B cell (primary cell): Measurements from ENCODE around the gene DENND6A.

Experiments used
- EZH2 ChIP-seq: IDR thresholded peaks from 2 replicates; pipeline ENCODE4 v1.6.1; 2012; ENCODE audit warnings: borderline replicate concordance, low read depth, mild to moderate bottlenecking, moderate library complexity, low read length; ENCODE audit not compliant: insufficient read depth, poor library complexity, severe bottlenecking
- TF ChIP-seq, protein P1 (sequence below): fragments of 200-600 bp; IDR thresholded peaks from one replicate; pipeline ENCODE4 v1.8.0; 2022; ENCODE audit warnings: antibody characterized with exemption, mild to moderate bottlenecking

DNA sequence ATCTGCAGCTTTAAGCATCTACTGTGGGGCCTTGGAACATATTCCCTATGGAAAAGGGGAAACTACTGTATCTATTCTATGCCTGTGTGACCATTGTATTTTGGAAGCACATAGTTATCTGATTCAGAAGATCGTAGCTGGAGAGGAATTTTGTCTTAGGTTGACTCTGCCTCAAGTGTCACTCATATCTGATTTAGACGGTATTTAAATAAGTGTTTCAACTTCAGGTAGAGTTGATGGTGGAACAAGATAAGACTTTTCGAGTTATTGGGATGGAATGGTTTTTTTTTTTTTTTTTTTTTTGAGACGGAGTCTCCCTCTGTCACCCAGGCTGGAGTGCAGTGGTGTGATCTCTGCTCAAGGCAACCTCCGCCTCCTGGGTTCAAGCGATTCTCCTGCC lies 8.9 kb upstream of the DENND6A start:
- TF ChIP-seq, protein P1, sequence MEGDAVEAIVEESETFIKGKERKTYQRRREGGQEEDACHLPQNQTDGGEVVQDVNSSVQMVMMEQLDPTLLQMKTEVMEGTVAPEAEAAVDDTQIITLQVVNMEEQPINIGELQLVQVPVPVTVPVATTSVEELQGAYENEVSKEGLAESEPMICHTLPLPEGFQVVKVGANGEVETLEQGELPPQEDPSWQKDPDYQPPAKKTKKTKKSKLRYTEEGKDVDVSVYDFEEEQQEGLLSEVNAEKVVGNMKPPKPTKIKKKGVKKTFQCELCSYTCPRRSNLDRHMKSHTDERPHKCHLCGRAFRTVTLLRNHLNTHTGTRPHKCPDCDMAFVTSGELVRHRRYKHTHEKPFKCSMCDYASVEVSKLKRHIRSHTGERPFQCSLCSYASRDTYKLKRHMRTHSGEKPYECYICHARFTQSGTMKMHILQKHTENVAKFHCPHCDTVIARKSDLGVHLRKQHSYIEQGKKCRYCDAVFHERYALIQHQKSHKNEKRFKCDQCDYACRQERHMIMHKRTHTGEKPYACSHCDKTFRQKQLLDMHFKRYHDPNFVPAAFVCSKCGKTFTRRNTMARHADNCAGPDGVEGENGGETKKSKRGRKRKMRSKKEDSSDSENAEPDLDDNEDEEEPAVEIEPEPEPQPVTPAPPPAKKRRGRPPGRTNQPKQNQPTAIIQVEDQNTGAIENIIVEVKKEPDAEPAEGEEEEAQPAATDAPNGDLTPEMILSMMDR = no peak
- TF ChIP-seq EZH2 = no peak
